HG03469 (cell line): ENCODE results near the gene TECTB.

Experiments used
- ATAC-seq: cut with Tn5 transposase; IDR thresholded peaks from one replicate; pipeline ENCODE4 v1.9.1; 2021; ENCODE audit warnings: mild to moderate bottlenecking, moderate library complexity, moderate number of reproducible peaks; ENCODE audit not compliant: unreplicated experiment

Gene TECTB

DNA sequence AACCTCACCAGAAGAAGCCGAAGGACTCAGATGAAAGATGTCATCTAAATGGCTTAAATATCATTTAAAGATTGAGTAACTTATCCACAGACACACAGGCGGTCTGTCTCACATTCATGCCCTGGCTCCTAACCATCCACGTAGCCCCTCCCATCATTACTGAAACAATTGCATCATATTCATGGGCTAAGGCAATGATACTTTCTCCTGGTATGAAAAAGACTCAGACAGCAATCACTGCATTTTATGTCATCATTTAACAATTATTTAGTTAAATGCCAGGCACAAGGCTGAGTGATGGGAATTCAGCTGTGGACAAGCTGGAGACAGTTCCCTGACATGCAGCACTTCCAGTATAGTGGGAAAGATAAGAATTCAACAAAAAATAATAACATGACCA, 11.2 kb upstream of the TECTB start:
- ATAC-seq = no peak

GRCh38 chr10:112274831-112275230, 8.4 kb upstream of the TECTB start:
- no peak for ATAC-seq

DNA sequence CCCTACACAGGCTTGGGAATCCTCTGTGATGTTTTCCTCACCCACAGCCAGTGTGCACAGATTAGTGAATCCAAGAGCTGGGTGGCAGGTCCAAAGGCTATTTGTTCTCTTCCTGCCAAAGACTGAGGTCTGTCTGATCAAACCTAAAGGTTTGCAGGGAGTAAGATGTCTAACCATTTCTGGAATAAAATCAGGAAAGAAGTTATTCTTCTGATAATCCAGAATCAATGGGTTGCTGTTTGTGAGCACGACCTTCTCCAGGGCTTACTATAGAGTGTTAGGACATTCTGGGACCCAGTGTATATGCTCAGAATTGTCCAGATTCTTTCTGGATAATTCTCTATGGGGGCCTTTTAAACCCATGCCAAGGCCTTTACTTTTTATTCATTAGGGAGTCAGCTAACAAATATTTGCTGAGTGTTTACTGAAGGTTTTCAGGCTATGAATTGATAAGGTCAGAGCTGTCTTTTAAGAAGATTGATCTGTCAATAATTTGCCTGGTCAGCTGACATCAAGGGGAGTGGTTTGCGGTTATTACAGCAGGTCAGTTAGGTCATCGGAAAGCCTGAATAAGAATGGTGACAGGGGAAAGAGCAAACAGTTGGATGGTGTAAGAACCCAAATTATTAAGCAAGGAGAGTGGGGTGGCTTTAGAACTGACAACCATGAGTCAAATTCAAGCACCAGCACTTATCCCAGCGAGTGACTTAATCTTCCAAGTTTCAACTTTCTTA, 7.5 kb upstream of the TECTB start:
- ATAC-seq = no peak

- no peak for ATAC-seq
These were observed 4.3 kb upstream of the TECTB start for GRCh38 chr10:112278871-112279270.

DNA sequence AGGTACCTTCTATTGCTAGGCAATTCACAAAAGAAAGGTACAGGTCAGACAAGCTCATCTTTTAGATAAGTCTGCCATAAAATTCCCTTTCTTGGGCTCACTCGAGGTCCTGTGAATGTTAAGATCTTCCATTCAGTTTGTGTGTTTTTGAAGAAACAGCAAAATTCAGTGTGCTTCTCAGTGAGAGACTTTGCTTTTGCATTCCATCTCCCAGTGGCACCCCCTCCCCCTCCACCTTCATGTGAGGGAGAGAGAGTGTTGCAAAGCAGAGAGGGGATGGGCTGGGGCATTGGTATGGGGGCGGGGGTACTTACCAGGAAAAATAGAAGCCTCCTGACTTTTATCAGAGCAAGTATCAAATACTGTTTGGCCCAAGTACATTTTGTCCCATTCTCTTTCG, 3.8 kb upstream of the TECTB start:
- no peak for ATAC-seq

- no peak for ATAC-seq
These were observed 2.8 kb upstream of the TECTB start for GRCh38 chr10:112280205-112280921.

DNA sequence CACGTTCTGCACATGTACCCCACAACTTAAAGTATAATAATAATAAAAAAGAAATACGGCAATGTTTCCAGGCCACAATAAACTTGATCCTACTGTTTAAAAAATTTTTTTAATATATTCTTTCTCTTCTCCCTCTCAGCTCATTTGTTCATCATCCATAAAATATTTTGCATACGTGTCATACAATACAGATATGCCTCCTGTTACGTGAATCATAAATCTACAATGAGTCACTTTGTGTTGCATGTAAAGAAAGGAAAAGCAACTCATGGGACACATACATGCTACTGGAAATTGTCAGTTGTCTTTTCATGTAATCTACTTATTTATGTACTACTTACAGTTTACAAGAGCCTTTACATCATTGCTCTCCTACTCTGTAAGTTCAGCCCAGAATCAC, 1.1 kb upstream of the TECTB start:
- ATAC-seq = no peak

GRCh38 chr10:112286837-112287818, 3.9 kb downstream of the TECTB start:
- no peak for ATAC-seq

DNA sequence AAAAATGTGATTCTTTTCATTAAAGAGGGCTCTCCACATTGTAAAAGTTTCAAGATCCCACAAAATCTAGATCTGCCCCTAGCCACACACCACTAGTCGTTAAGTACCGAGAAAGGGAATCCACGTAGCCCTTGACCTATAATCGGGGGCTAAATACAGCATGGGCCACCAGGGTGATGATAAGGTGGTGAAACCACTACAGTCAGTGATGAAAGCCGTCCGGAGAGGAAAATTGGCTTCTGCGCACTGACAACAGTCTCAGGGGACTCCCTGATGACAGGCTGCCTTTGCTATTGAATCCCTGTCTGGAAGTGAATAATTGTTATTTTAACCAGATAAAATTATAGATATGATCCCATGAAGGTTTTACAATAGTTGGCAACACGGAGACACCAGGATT, 4.6 kb downstream of the TECTB start:
- ATAC-seq = no peak

- ATAC-seq = no peak
These were observed 5.3 kb downstream of the TECTB start for GRCh38 chr10:112288486-112288885.

DNA sequence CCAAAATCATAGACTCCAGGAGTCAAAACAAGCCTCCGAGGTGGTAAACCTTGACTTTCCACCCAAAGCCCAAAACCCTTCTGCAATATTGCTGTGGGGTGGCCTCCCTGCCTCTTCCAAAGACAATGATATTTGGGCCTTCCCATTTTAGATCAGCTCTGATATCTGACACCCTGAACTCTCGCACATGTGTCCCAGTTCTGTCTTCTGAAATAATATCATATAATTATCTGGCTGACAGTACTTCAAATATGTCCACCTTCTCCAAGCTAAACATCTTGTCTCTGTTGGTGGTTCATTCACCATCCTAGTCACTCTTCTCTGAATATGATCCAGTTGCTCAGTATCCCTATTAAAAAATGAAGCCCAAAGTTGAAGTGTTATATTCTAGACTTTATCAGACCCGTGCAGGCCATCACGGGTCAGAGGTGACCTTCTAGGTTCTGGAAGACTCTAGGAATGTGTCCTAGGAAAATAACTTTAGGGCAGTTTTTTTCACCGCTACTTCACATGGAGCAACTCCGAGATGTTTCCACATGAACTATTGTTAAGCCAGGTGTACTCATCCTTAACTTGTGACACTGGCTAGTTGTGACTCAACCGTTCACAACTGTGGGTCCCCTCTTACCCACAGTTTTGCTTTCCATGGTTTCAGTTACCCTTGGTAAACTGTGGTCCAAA, 6.3 kb downstream of the TECTB start:
- no peak for ATAC-seq

DNA sequence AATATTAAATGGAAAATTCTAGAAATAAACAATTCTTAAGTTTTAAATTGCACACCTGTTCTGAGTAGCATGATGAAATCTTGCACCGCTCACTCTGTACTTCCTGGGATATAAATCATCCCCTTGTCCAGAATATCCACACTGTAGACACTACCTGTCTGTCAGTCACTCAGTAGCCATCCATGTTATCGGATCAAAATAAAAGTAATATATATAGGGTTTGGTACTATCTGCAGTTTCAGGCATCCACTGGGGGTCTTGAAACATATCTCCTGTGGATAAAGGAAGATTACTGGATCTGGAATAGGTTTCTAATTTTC, 6.8 kb downstream of the TECTB start:
- ATAC-seq = no peak

DNA sequence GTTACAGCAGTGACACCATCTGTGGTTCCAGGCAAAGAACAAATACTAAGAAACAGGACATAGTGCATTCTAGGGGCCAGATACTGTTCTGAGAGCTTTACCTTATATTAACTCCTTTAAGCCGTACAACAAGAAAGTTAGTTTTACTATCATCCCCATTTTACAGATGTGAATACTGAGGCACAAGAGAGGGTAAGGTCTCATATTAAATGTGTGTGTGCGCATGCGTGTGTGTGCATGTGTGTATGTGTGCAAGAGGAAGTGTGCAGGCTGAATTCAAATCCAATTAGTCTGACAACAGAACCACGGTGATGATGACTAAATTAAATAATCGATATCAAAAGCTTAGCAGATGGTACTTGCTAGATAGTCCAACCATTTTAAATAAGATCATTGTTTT, 11.0 kb downstream of the TECTB start:
- no peak for ATAC-seq

DNA sequence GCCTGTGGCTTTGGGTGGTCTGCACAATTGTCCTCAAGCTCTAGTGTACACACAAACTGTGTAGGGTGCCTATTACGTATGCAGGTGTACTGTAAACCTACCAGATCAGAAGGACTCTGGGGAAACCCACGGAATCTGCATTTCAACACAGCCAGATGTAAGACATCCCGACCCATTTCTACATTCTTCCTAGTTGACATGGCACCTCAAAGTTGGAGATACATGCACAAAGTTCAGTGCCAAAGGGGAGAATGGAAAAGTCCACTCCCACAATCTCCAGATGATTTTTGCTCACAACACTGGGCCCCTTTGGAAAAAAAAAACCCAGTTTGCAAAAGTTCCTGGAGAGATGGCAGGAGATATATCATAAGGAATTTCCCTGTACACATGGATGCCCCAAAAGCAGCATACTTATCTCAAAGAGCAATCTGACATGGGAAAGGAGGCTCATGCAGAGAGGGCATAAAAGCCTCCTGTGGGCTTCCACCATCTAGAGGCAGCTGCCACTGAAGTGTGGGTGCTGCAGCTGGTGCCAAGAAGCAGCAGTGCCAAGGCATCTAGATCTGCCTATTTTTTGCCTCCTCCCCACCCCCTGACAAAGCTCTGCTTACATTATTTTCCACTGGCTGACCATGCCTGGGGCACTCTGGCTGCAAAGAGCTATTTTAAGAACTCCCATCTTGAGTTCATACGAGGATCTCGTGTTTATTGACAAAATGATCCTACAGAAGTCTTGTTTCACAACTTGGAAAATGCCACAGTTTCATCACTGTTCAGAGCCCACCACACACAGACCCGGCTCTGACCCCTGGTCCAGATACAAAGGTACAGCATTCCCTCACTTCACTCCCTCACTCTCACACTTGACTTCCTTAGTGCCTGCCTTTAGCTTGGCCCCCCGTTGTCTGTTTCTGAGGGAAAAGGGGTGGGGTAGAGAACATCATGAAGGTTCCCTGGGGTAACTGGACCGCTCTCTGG, 12.9 kb downstream of the TECTB start:
- ATAC-seq = no peak

DNA sequence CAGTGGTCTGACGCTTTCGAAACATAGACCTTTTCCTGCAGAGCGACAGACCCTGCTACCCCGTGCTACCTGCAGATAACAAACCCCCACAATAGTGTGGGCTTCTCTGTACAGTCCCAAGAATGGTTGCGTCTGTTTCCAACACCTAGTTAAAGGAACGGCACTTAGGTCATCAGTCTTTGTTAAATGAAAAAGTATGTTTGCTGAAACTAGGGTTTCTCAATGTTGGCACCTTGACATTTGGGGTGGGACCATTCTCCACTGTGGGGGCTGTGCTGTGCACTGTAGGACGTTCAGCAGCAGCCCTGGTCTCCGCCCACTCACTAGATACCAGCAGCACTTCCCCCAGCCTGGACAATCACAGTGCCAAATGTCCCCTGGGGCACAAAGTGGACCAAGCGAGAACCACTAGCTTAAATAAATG, 13.7 kb downstream of the TECTB start:
- ATAC-seq = no peak

DNA sequence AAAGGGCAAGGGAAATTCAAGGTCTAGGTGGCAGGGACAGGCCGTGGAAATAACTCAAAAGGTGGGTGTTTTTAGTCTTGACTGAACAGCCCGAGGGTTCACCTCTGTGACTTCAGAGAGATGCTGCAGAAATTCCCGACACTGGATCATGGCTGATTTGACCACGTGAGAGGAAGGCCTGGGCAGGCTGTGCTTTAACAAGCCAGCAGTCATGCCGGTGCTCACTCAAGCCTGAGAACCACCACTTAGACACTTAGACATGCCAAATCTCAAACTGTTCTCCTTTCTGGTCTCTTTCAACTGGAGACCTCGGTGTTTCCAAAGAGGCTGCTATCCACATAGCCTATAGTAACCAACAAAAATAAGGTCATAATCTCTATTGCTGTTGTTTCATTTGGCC, 15.4 kb downstream of the TECTB start:
- ATAC-seq = no peak

DNA sequence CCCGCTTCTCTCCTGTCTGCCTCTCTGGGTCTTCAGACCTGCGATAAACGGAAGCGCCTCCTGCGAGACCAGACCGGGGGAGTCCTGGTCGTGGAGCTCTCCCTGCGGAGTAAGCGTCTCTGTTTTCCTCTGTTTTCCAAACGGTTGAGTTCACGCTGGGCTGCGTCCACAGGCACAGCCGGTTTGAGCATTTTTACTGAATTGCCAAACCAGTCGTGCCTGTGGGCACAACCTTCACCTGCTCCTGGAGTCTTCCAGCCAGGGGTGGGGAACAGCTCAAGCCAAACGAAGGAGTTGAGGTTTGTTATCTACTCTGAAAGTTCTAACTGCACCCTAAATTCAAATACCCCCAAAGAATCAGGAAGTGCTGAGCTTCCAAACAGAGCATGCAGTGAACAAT, 16.3 kb downstream of the TECTB start:
- no peak for ATAC-seq

DNA sequence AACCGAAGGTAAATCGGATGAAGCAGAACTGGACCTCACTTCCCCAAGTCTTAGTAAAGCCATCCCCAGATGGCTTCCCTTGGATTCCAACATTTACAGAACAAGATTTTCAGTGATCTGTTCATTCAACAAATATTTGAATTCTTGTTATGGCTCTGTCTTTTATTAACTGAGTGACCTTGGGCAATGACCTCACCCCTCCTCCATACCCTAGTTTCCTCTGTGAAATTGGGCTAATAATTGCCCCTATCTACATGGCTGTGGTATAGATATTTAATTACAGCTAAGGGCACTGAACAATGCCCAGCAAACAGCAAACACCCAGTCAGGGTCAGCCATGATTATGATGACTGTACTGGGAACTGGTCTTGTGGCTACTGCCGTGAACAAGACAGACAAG, 19.1 kb downstream of the TECTB start:
- ATAC-seq = no peak

DNA sequence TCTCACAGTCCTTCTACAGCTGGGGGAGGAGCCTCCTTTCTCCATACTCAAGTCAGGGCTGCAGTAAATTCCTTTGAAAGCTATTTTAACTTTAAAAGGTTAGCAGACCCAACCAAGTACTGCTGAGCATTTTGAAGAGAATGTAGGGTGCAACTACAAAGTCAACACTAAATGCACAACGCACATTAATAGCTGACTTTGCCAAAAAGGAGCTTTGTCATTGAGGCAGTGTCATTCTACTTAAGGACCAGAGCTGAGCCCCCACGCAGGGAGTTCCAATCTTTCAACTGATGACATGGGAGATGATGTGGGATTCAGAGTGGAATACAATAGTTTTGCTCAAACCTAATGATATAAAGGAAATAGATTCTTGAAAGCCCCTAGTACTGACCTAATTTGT, 20.3 kb downstream of the TECTB start:
- ATAC-seq = no peak
